ENCODE measurements around the gene NUTM2E. TPM values are rescaled to one million over a fixed set of nuclear protein-coding genes. Genes with fewer than 3 reads are reported as not detected.
"Not testable (repeated sequence)": the region's sequence is repeated elsewhere in the genome, so short reads cannot be mapped to it uniquely, and the experiment has no call there.

The NUTM2E gene
- total and polyA plus RNA-seq, 9 of the 15 experiments (the other 6 are each of a cell fraction or from before 2014, with no cell fraction given) = 0.05 to 0.18 (median 0.08) TPM; not detected in 4

GRCh38 chr10:79777997-79778396 lies 48.5 kb upstream of the NUTM2E start:
- DNase-seq (ENCODE audit: extremely low read depth in 1 of 4, low spot score in 3 of 4) = not testable (repeated sequence)

DNA sequence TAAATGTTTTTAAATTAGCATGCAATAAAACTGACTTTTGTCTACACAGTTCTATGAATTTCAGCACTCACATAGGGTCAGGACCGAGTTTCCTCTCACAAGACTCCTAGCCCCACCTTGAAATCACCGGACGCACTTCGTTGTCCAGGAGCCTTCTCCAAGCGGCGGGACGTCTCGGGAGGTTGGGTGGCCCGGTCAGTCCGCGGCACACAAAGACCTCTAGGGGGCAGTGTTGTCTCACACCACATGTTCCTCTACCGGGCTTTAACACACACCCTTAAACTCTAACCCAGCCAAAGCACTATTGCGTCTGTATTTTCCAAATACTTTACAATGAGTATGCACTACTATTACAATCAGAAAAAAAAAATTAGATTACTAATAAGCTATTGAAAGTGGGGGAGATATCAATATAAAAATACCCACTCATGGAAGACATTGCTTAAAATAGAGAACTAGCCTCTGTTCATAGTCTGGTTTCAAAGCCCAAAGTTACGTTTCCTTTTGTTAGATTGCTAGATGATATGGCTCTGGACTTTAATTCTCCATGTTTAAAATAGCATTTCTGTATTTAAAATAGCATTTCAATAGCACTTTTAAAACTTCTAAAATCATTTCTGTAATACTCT lies 47.1 kb upstream of the NUTM2E start:
- ATAC-seq = peak; percentile 94
- CTCF ChIA-PET (ENCODE audit: low intra/inter-chr PET ratio) = interaction anchor here (0.6 to 1.2 kb wide), 2 partner anchors 150 to 351 kb away, joined by 3 to 8 read pairs; no protein-coding TSS in a partner anchor
- H3K4me3 ChIP-seq; TF ChIP-seq REST (CRISPR knock-in tag; IDR thresholded peaks at IDR 0.05; ENCODE audit: low read depth): not testable (repeated sequence)
- TF ChIP-seq REST (IDR thresholded peaks at IDR 0.05; ENCODE audit: borderline replicate concordance) = peak; percentile 36; the same call in 1 of the 2 replicates
- 0 out of 2 replicates have a peak, but pooled peaks have one; percentile 33 for TF ChIP-seq CXXC5 (CRISPR knock-in tag; IDR thresholded peaks at IDR 0.05)
- peak; percentile 47 to 69 for TF ChIP-seq RAD21 (CRISPR knock-in tag; conservative IDR thresholded peaks at IDR 0.05 in 1 of 2, IDR thresholded peaks at IDR 0.05 in 1 of 2)

More at GRCh38 chr10:79777997-79778396, 48.5 kb upstream of the NUTM2E start:
- CTCF ChIA-PET (ENCODE audit: low intra/inter-chr PET ratio); H3K9me1 ChIP-seq (ENCODE audit: control insufficient read depth, insufficient read depth, low read length); H3K27ac ChIP-seq (ENCODE audit: extremely low read depth, low read depth, low read length); BruUV-seq (replicated peaks); H2AFZ ChIP-seq (ENCODE audit: low read depth, low read length); H3K27me3 ChIP-seq (ENCODE audit: control insufficient read depth in 2 of 2, insufficient read depth in 2 of 2, low read length in 2 of 2); in situ Hi-C loops (cut with MboI); H3K79me2 ChIP-seq (ENCODE audit: control insufficient read depth, insufficient read depth, low read length); H3K9me3 ChIP-seq (replicated peaks; ENCODE audit: control insufficient read depth, insufficient read depth, low read depth, low read length); FAIRE-seq; H4K20me1 ChIP-seq (replicated peaks; ENCODE audit: control insufficient read depth, insufficient read depth, low read length); POLR2A ChIA-PET; H3K4me2 ChIP-seq (ENCODE audit: insufficient read depth, low read length); ATAC-seq; H3K4me1 ChIP-seq (replicated peaks in 1 of 2; ENCODE audit: control insufficient read depth in 2 of 2, insufficient read depth in 2 of 2, low read length in 2 of 2); H3K36me3 ChIP-seq (ENCODE audit: control insufficient read depth, insufficient read depth, low read length); H3K9ac ChIP-seq (ENCODE audit: insufficient read depth in 1 of 2, low read depth in 2 of 2, low read length in 2 of 2); H3K4me3 ChIP-seq: not testable (repeated sequence)
- intact Hi-C loops (cut with micrococcal nuclease) = loop anchor here (5.0 kb wide), 1 partner anchor 149 kb away; no protein-coding TSS in a partner anchor

More for the DNA sequence above, 47.1 kb upstream of the NUTM2E start:
- in situ Hi-C loops (cut with MboI); H4K20me1 ChIP-seq (replicated peaks; ENCODE audit: control insufficient read depth, insufficient read depth, low read length); POLR2A ChIA-PET; H3K9me3 ChIP-seq (replicated peaks; ENCODE audit: control insufficient read depth, insufficient read depth, low read depth, low read length); H3K4me2 ChIP-seq (ENCODE audit: insufficient read depth, low read length); H3K4me1 ChIP-seq (replicated peaks in 1 of 2; ENCODE audit: control insufficient read depth in 2 of 2, insufficient read depth in 2 of 2, low read length in 2 of 2); H3K9ac ChIP-seq (ENCODE audit: insufficient read depth in 1 of 2, low read depth in 2 of 2, low read length in 2 of 2); FAIRE-seq; H3K27me3 ChIP-seq (ENCODE audit: control insufficient read depth in 2 of 2, insufficient read depth in 2 of 2, low read length in 2 of 2); H3K36me3 ChIP-seq (ENCODE audit: control insufficient read depth, insufficient read depth, low read length); H3K9me1 ChIP-seq (ENCODE audit: control insufficient read depth, insufficient read depth, low read length); BruUV-seq (replicated peaks); H3K79me2 ChIP-seq (ENCODE audit: control insufficient read depth, insufficient read depth, low read length): not testable (repeated sequence)
- H3K27ac ChIP-seq (ENCODE audit: extremely low read depth, low read depth, low read length) = peak overlapping the region; percentile 52; the same call in 1 of the 3 replicates
- 2% methylated on average over 13 of the region's 14 CpGs for WGBS (ENCODE audit: insufficient coverage, low coverage, missing lambda C conversion rate)
- peak; percentile 67 to 94 (median 72) for DNase-seq (ENCODE audit: extremely low read depth in 1 of 4, low spot score in 3 of 4)
- intact Hi-C loops (cut with micrococcal nuclease) = loop anchor here (5.0 kb wide), 1 partner anchor 148 kb away; no protein-coding TSS in a partner anchor
- peak overlapping the region; percentile 60; the same call in 1 of the 2 replicates for H2AFZ ChIP-seq (ENCODE audit: low read depth, low read length)

All from K562 (cell line).